Spleen (tissue), 11 donors: ENCODE data around the gene MBD1. TPM values are rescaled to one million over a fixed set of nuclear protein-coding genes. Genes with fewer than 3 reads are reported as not detected.
"Not testable (repeated sequence)": the region's sequence is repeated elsewhere in the genome, so short reads cannot be mapped to it uniquely, and the experiment has no call there.

Experiments used
- DNase-seq: peaks from one replicate; pipeline ENCODE4 v3.0.0-alpha.2; 2020
- H3K27ac ChIP-seq, 8 donors: fragments of 200-600 bp; sonication (generic) in 7 of 8; 1 replicate in 4 of 8; 2 replicates in 4 of 8; pipeline versions ENCODE4 v1.5.0 to v1.8.0; 2016 to 2021; ENCODE audit warnings: inconsistent platforms in 4 of 8, mild to moderate bottlenecking in 4 of 8, moderate library complexity in 1 of 8
- H3K27me3 ChIP-seq, 7 donors: fragments of 200-600 bp; sonication (generic) in 6 of 7; replicated peaks in 1 of 7; 1 replicate in 4 of 7; 2 replicates in 3 of 7; pipeline versions ENCODE4 v1.5.0 to v1.8.0; 2016 to 2021; ENCODE audit warnings: inconsistent platforms in 3 of 7, mild to moderate bottlenecking in 1 of 7
- H3K36me3 ChIP-seq, 6 donors: fragments of 200-600 bp; sonication (generic) in 5 of 6; 1 replicate in 4 of 6; 2 replicates in 2 of 6; pipeline versions ENCODE4 v1.5.0 to v1.8.0; 2016 to 2021; ENCODE audit warnings: inconsistent platforms in 2 of 6
- H3K4me1 ChIP-seq, 6 donors: fragments of 200-600 bp; sonication (generic) in 5 of 6; 1 replicate in 3 of 6; 2 replicates in 3 of 6; pipeline versions ENCODE4 v1.5.0 to v1.8.0; 2016 to 2021; ENCODE audit warnings: inconsistent platforms in 3 of 6
- H3K4me3 ChIP-seq, 8 donors: fragments of 200-600 bp; sonication (generic) in 7 of 8; 1 replicate in 4 of 8; 2 replicates in 4 of 8; pipeline versions ENCODE4 v1.5.0 to v1.8.0; 2016 to 2021; ENCODE audit warnings: inconsistent platforms in 4 of 8, mild to moderate bottlenecking in 4 of 8, moderate library complexity in 2 of 8
- H3K9me3 ChIP-seq, 8 donors: fragments of 200-600 bp; sonication (generic) in 7 of 8; 1 replicate in 4 of 8; 2 replicates in 4 of 8; pipeline versions ENCODE4 v1.5.0 to v1.8.0; 2016 to 2021; ENCODE audit warnings: inconsistent platforms in 4 of 8
- CTCF ChIP-seq, 11 experiments: fragments of 200-600 bp in 7 of 11; fragments of 450-650 bp in 4 of 11; sonication (generic) in 4 of 11; IDR thresholded peaks in 8 of 11; conservative IDR thresholded peaks in 3 of 11; 1 replicate in 7 of 11; 2 replicates in 4 of 11; pipeline versions ENCODE4 v1.4.0 to v1.8.0; 2016 to 2021; ENCODE audit warnings: antibody characterized with exemption in 11 of 11, inconsistent platforms in 4 of 11, mild to moderate bottlenecking in 1 of 11
- POLR2A ChIP-seq, 3 donors: fragments of 450-650 bp; IDR thresholded peaks; one replicate each; pipeline ENCODE4 v1.5.1; 2017; ENCODE audit warnings: antibody characterized with exemption in 3 of 3, mild to moderate bottlenecking in 1 of 3
- POLR2AphosphoS5 ChIP-seq, 3 donors: sonication (generic); formaldehyde crosslinking; IDR thresholded peaks; one replicate each; pipeline ENCODE4 v1.5.1; 2017; ENCODE audit warnings: antibody characterized with exemption in 3 of 3
- WGBS, 5 donors: extraction: QIAGEN DNeasy Blood & Tissue Kit in 3 of 5; methylation state at CpG; one replicate each; pipeline versions ENCODE4 v1.1.5 to v1.1.7; 2013 to 2018; 5-methylcytosine and 5-hydroxymethylcytosine counted together
- intact Hi-C: fragments of 100-400 bp; cut with DNase I; formaldehyde crosslinking; loops from one replicate; pipeline ENCODE4 v1.15.0; 2023; ENCODE audit warnings: low total_unique reads
- polyA plus RNA-seq, 3 donors: library from polyadenylated mRNA; stranded (reverse); fragments of 200-250 nt; gene quantifications; one replicate each; pipeline ENCODE4 v1.2.1, GENCODE V29; 2013
- small RNA-seq, 4 donors: library from RNA; depleted of rRNA; stranded (forward); fragments of <200 nt; gene quantifications; one replicate each; pipeline ENCODE3, GENCODE V24; 2016
- total RNA-seq, 7 donors: library from RNA; depleted of rRNA in 3 of 7; stranded (reverse); fragments of >200 nt in 3 of 7; fragmentation: NEBNext Ultra II Directional in 4 of 7; extraction: Animal tissue kit (Norgen Biotek cat#: 25700) in 4 of 7; gene quantifications; one replicate each; pipeline versions ENCODE4 v1.1.0 to v1.2.1, GENCODE V29; 2016 to 2021
- donor health status: healthy with polysubstance abuse.
- donor health status: DM: no; HTN: no; CAD: no; lungs with moderate emphysema.
- donor health status: DM: no; HTN: no; CAD: no.
- donor health status: Bipolar disorder and iron deficiency.
- donor health status: healthy.
- donor health status: DM: no; HTN: no; CAD: no.
- donor health status: DM: yes; HTN: yes; CAD: no.

The MBD1 gene
- total and polyA plus RNA-seq, 10 donors, result 22.2 to 137 (median 86.2) TPM

GRCh38 chr18:50232419-50232818, 48.9 kb downstream of the MBD1 start:
- no peak for DNase-seq
- no peaks in the 10 kb centered on the region for H3K9me3 ChIP-seq
- intact Hi-C loops, result no loop called here
- H3K4me3 ChIP-seq, result no peak overlapping the region
- no peaks in the 10 kb centered on the region for H3K27me3 ChIP-seq
- H3K27ac ChIP-seq, result no peak overlapping the region
- WGBS, 5 donors, result 53 to 69% (median 66%) methylated on average over 2 of the region's 2 CpGs
- no peak for TF ChIP-seq POLR2A (IDR thresholded peaks at IDR 0.05)
- no peak for TF ChIP-seq CTCF (IDR thresholded peaks at IDR 0.05 in 8 of 11, conservative IDR thresholded peaks at IDR 0.05 in 3 of 11)
- no peak for TF ChIP-seq POLR2AphosphoS5 (IDR thresholded peaks at IDR 0.05)
- H3K4me1 ChIP-seq, result no peaks in the 10 kb centered on the region
- H3K36me3 ChIP-seq, result no peaks in the 10 kb centered on the region

- 68 to 85% (median 72%) methylated on average over 4 of the region's 4 CpGs for WGBS, 5 donors
- H3K27me3 ChIP-seq, result no peaks in the 10 kb centered on the region
- H3K4me3 ChIP-seq, result no peak overlapping the region
- intact Hi-C loops, result no loop called here
- H3K9me3 ChIP-seq, result no peaks in the 10 kb centered on the region
- H3K4me1 ChIP-seq, result no peaks in the 10 kb centered on the region
- H3K36me3 ChIP-seq, result no peaks in the 10 kb centered on the region
- no peak for DNase-seq
- H3K27ac ChIP-seq, result no peak overlapping the region
- TF ChIP-seq POLR2AphosphoS5 (IDR thresholded peaks at IDR 0.05) (no peak), POLR2A (IDR thresholded peaks at IDR 0.05) (no peak), CTCF (IDR thresholded peaks at IDR 0.05 in 8 of 11, conservative IDR thresholded peaks at IDR 0.05 in 3 of 11) (no peak)
Observed at GRCh38 chr18:50231621-50232020, 49.7 kb downstream of the MBD1 start.

GRCh38 chr18:50220249-50220648, 61.1 kb downstream of the MBD1 start:
- 65 to 97% (median 91%) methylated on average over 4 of the region's 4 CpGs for WGBS, 5 donors
- H3K9me3 ChIP-seq, result peaks cover 0 to 29% (median 20%) of the 10 kb centered on the region in 8 donors
- H3K4me1 ChIP-seq, H3K27ac ChIP-seq, H3K4me3 ChIP-seq, intact Hi-C loops, H3K36me3 ChIP-seq, DNase-seq: not testable (repeated sequence)
- peaks cover 0 to 19% (median 0%) of the 10 kb centered on the region in 7 donors for H3K27me3 ChIP-seq

Small RNA genes within 50 kb of the gene (small RNA-seq; reads per million reads assigned to genes)
- gene RNA5SP458, result 0.07 to 0.17 (median 0.11) reads per million in 4 donors

Other genes starting within 250 kb of the MBD1 start
- gene MYO5B, start 86.4 kb downstream of the MBD1 start, total RNA-seq, result 1 to 10 TPM in 5 of 7 donors, under 1 TPM in 2; 0.74 to 6.0 (median 3.3) TPM
- gene MYO5B, start 86.4 kb downstream of the MBD1 start, polyA plus RNA-seq, result 1 to 10 TPM; 1.4 to 1.7 (median 1.5) TPM
- gene CFAP53, start 15.0 kb downstream of the MBD1 start, total RNA-seq, result under 1 TPM in 5 of 7 donors, not detected in 2; 0.25 to 0.85 (median 0.44) TPM
- gene CFAP53, start 15.0 kb downstream of the MBD1 start, polyA plus RNA-seq, result under 1 TPM; 0.13 to 0.56 (median 0.48) TPM
- 100 to 1,000 TPM in 4 of 7 donors, 10 to 100 TPM in 3; 92.9 to 129 (median 102) TPM for gene CXXC1, start 6.2 kb upstream of the MBD1 start, total RNA-seq
- 100 to 1,000 TPM in 2 of 3 donors, 10 to 100 TPM in 1; 53.6 to 108 (median 102) TPM for gene CXXC1, start 6.2 kb upstream of the MBD1 start, polyA plus RNA-seq
- 1 to 10 TPM in 5 of 7 donors, under 1 TPM in 2; 0.66 to 4.2 (median 1.8) TPM for gene SKA1, start 93.5 kb upstream of the MBD1 start, total RNA-seq
- 1 to 10 TPM in 2 of 3 donors, under 1 TPM in 1; 0.48 to 1.8 (median 1.6) TPM for gene SKA1, start 93.5 kb upstream of the MBD1 start, polyA plus RNA-seq